ENCODE data around the gene RPGR.

- TF ChIP-seq POLR2AphosphoS5 (IDR thresholded peaks at IDR 0.05) = no peak
- TF ChIP-seq POLR2A (IDR thresholded peaks at IDR 0.05) = no peak
- TF ChIP-seq CTCF (IDR thresholded peaks at IDR 0.05) = no peak
Observed at GRCh38 chrX:38282049-38282448, 45.3 kb downstream of the RPGR start.
